HepG2 (cell line): Measurements from ENCODE around the gene FAM221B. TPM values are rescaled to one million over a fixed set of nuclear protein-coding genes. Genes with fewer than 3 reads are reported as not detected.

Source experiments
- ARNT2 ChIP-seq: sonication (generic); formaldehyde crosslinking; IDR thresholded peaks from 2 replicates; pipeline ENCODE4 v1.8.0; 2022; ENCODE audit warnings: mild to moderate bottlenecking, low read depth, missing genetic modification reagents, moderate library complexity
- FOXA3 ChIP-seq: IDR thresholded peaks from 2 replicates; pipeline ENCODE4 v1.6.1; 2016; ENCODE audit warnings: missing genetic modification reagents, missing compliant biosample characterization
- GFI1 ChIP-seq: sonication (generic); formaldehyde crosslinking; IDR thresholded peaks from 2 replicates; pipeline ENCODE4 v1.5.0; 2020; ENCODE audit warnings: missing genetic modification reagents, mild to moderate bottlenecking, borderline replicate concordance
- HIVEP1 ChIP-seq: sonication (generic); formaldehyde crosslinking; IDR thresholded peaks from 2 replicates; pipeline ENCODE4 v1.4.0; 2020; ENCODE audit warnings: mild to moderate bottlenecking, missing genetic modification reagents
- HOXA5 ChIP-seq: sonication (generic); formaldehyde crosslinking; IDR thresholded peaks from 2 replicates; pipeline ENCODE4 v1.4.0; 2020; ENCODE audit warnings: missing genetic modification reagents
- MEF2D ChIP-seq: sonication (generic); formaldehyde crosslinking; IDR thresholded peaks from 2 replicates; pipeline ENCODE4 v1.5.1; 2020; ENCODE audit warnings: mild to moderate bottlenecking, missing genetic modification reagents
- MIER3 ChIP-seq: IDR thresholded peaks from 2 replicates; pipeline ENCODE4 v1.6.1; 2016; ENCODE audit warnings: missing compliant biosample characterization, borderline replicate concordance
- MYC ChIP-seq: sonication (generic); formaldehyde crosslinking; IDR thresholded peaks from 2 replicates; pipeline ENCODE4 v1.9.0; 2021; ENCODE audit warnings: missing genetic modification reagents, borderline replicate concordance
- PHF8 ChIP-seq: sonication (generic); formaldehyde crosslinking; IDR thresholded peaks from 2 replicates; pipeline ENCODE4 v1.5.0; 2020; ENCODE audit warnings: missing genetic modification reagents
- TAF1 ChIP-seq: sonication (generic); formaldehyde crosslinking; IDR thresholded peaks from 2 replicates; pipeline ENCODE4 v1.4.0; 2020; ENCODE audit warnings: missing genetic modification reagents
- U2AF2 ChIP-seq: fragments of 200-400 bp; formaldehyde crosslinking; IDR thresholded peaks from 2 replicates; pipeline ENCODE4 v1.6.1; 2017; ENCODE audit warnings: low read depth, mild to moderate bottlenecking, low read length
- ZNF451 ChIP-seq: sonication (generic); formaldehyde crosslinking; IDR thresholded peaks from 2 replicates; pipeline ENCODE4 v1.5.0; 2020; ENCODE audit warnings: mild to moderate bottlenecking, missing genetic modification reagents
- ZNF737 ChIP-seq: sonication (generic); formaldehyde crosslinking; IDR thresholded peaks from 2 replicates; pipeline ENCODE4 v1.5.0; 2020; ENCODE audit warnings: missing genetic modification reagents, mild to moderate bottlenecking, borderline replicate concordance
- ZNF878 ChIP-seq: sonication (generic); formaldehyde crosslinking; IDR thresholded peaks from 2 replicates; pipeline ENCODE4 v1.8.1; 2023; ENCODE audit warnings: mild to moderate bottlenecking, missing genetic modification reagents, moderate library complexity
- ZNF891 ChIP-seq: sonication (generic); formaldehyde crosslinking; IDR thresholded peaks from 2 replicates; pipeline ENCODE4 v1.5.0; 2020; ENCODE audit warnings: mild to moderate bottlenecking, missing genetic modification reagents
- ZSCAN22 ChIP-seq: sonication (generic); formaldehyde crosslinking; IDR thresholded peaks from 2 replicates; pipeline ENCODE4 v1.4.0; 2020; ENCODE audit warnings: mild to moderate bottlenecking, missing genetic modification reagents
- polyA plus RNA-seq, 8 experiments: library from polyadenylated mRNA; depleted of rRNA in 3 of 8; stranded (reverse) in 7 of 8; unstranded in 1 of 8; fragments of >200 nt; fragmentation: Illumina TruSeq in 4 of 8; extraction: Trizol in 4 of 8; gene quantifications; 2 replicates each; pipeline versions ENCODE4 v1.2.1 to v1.2.3, GENCODE V29; 2011 to 2016; ENCODE audit warnings: low read depth in 4 of 8, missing spikeins in 1 of 8, mixed read lengths in 1 of 8; ENCODE audit not compliant: insufficient read depth in 1 of 8
- total RNA-seq, 5 experiments: library from RNA; depleted of rRNA; stranded (reverse); fragments of >200 nt; fragmentation: Illumina TruSeq; extraction: Trizol; gene quantifications; 2 replicates each; pipeline ENCODE4 v1.2.3, GENCODE V29; 2016; ENCODE audit warnings: low read depth in 1 of 5
- TF ChIP-seq, protein P1 (sequence below): sonication (generic); formaldehyde crosslinking; IDR thresholded peaks from 2 replicates; pipeline ENCODE4 v1.4.0; 2020; ENCODE audit warnings: missing genetic modification reagents
- TF ChIP-seq, protein P2 (sequence below), 2 experiments: sonication (generic) in 1 of 2; formaldehyde crosslinking in 1 of 2; IDR thresholded peaks; 2 replicates each; pipeline versions ENCODE4 v1.6.1 to v1.9.0; 2014 to 2022; ENCODE audit warnings: antibody characterized with exemption in 1 of 2, borderline replicate concordance in 1 of 2, inconsistent platforms in 1 of 2, low read depth in 1 of 2, missing genetic modification reagents in 1 of 2
- TF ChIP-seq, protein P3 (sequence below): sonication (generic); formaldehyde crosslinking; conservative IDR thresholded peaks from 2 replicates; pipeline ENCODE4 v1.8.0; 2022; ENCODE audit warnings: mild to moderate bottlenecking, moderate library complexity, missing genetic modification reagents
- TF ChIP-seq, protein P4 (sequence below): IDR thresholded peaks from 2 replicates; pipeline ENCODE4 v1.6.1; 2016; ENCODE audit warnings: missing genetic modification reagents, missing compliant biosample characterization

FAM221B gene
- total and polyA plus RNA-seq, 2 of the 13 experiments (the other 11 are each of a cell fraction or from before 2014, with no cell fraction given) = not detected

DNA sequence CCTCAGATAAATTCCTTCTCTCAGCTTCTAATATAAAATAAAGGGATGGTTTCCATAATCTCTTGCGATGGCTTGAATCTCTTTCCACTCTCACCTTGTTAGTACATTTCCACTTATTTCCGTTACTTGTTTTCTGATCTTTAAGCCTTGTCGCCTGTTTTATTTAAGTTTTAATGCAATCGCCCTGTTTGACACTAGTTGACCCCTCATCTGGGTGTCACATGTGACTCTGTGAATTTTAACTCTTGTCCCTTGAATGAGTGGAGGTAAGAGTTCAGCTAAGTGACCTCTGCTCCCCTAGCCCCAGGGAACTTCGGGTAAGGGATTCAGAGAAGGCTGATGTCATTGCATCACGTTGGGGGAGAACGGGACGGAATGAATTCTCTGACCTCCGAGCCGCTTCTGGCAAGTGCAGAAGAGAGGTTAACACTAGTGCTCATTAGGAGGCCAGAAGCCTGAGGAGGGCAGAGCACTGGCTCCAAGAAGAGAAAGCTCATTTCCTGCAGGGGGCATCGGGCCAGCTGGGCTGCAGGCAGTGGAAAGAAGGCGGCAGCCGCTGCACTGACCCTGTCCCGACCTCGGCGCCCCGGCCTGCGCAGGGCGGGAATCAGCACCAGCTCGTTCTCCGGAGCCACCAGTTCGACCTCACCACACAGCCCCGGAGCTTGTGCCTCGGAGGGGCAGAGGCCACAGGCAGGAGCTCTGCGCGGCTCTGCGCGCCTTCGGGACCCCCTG is 14.3 kb downstream of the FAM221B start (continued):
- TF ChIP-seq HOXA5 = peak; percentile 60; the same call in 1 of the 2 replicates
- TF ChIP-seq ZNF878 (CRISPR knock-in tag) = 0 out of 2 replicates have a peak, but pooled peaks have one; percentile 12
- TF ChIP-seq ARNT2 (CRISPR knock-in tag) = peak; percentile 74
- TF ChIP-seq MYC (CRISPR knock-in tag) = peak; percentile 69; the same call in 1 of the 2 replicates
- TF ChIP-seq ZSCAN22 (CRISPR knock-in tag) = no peak
- TF ChIP-seq HIVEP1 = 0 out of 2 replicates have a peak, but pooled peaks have one; percentile 46
- TF ChIP-seq, protein P1, sequence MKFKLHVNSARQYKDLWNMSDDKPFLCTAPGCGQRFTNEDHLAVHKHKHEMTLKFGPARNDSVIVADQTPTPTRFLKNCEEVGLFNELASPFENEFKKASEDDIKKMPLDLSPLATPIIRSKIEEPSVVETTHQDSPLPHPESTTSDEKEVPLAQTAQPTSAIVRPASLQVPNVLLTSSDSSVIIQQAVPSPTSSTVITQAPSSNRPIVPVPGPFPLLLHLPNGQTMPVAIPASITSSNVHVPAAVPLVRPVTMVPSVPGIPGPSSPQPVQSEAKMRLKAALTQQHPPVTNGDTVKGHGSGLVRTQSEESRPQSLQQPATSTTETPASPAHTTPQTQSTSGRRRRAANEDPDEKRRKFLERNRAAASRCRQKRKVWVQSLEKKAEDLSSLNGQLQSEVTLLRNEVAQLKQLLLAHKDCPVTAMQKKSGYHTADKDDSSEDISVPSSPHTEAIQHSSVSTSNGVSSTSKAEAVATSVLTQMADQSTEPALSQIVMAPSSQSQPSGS (CRISPR knock-in tag) = peak; percentile 96
- peak; percentile 92 for TF ChIP-seq ZNF891 (CRISPR knock-in tag)
- TF ChIP-seq PHF8 (CRISPR knock-in tag) = peak; percentile 59; the same call in 1 of the 2 replicates
- TF ChIP-seq GFI1 (CRISPR knock-in tag) = no peak
- TF ChIP-seq MIER3 = no peak
- TF ChIP-seq TAF1 = no peak
- no peak for TF ChIP-seq U2AF2
- no peak for TF ChIP-seq ZNF737 (CRISPR knock-in tag)
- TF ChIP-seq FOXA3 (CRISPR knock-in tag) = peak; percentile 60
- peak; percentile 73; the same call in 1 of the 2 replicates for TF ChIP-seq MEF2D (CRISPR knock-in tag)
- TF ChIP-seq, protein P2, sequence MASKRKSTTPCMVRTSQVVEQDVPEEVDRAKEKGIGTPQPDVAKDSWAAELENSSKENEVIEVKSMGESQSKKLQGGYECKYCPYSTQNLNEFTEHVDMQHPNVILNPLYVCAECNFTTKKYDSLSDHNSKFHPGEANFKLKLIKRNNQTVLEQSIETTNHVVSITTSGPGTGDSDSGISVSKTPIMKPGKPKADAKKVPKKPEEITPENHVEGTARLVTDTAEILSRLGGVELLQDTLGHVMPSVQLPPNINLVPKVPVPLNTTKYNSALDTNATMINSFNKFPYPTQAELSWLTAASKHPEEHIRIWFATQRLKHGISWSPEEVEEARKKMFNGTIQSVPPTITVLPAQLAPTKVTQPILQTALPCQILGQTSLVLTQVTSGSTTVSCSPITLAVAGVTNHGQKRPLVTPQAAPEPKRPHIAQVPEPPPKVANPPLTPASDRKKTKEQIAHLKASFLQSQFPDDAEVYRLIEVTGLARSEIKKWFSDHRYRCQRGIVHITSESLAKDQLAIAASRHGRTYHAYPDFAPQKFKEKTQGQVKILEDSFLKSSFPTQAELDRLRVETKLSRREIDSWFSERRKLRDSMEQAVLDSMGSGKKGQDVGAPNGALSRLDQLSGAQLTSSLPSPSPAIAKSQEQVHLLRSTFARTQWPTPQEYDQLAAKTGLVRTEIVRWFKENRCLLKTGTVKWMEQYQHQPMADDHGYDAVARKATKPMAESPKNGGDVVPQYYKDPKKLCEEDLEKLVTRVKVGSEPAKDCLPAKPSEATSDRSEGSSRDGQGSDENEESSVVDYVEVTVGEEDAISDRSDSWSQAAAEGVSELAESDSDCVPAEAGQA (IDR thresholded peaks at IDR 0.05; ENCODE audit: low read depth) = no peak
- TF ChIP-seq, protein P2 (CRISPR knock-in tag; IDR thresholded peaks at IDR 0.05; ENCODE audit: borderline replicate concordance) = 0 out of 2 replicates have a peak, but pooled peaks have one; percentile 86
- TF ChIP-seq ZNF451 = 0 out of 2 replicates have a peak, but pooled peaks have one; percentile 43
- TF ChIP-seq, protein P3, sequence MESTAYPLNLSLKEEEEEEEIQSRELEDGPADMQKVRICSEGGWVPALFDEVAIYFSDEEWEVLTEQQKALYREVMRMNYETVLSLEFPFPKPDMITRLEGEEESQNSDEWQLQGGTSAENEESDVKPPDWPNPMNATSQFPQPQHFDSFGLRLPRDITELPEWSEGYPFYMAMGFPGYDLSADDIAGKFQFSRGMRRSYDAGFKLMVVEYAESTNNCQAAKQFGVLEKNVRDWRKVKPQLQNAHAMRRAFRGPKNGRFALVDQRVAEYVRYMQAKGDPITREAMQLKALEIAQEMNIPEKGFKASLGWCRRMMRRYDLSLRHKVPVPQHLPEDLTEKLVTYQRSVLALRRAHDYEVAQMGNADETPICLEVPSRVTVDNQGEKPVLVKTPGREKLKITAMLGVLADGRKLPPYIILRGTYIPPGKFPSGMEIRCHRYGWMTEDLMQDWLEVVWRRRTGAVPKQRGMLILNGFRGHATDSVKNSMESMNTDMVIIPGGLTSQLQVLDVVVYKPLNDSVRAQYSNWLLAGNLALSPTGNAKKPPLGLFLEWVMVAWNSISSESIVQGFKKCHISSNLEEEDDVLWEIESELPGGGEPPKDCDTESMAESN = peak; percentile 48
- TF ChIP-seq, protein P4, sequence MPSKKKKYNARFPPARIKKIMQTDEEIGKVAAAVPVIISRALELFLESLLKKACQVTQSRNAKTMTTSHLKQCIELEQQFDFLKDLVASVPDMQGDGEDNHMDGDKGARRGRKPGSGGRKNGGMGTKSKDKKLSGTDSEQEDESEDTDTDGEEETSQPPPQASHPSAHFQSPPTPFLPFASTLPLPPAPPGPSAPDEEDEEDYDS (CRISPR knock-in tag) = peak; percentile 51; the same call in 1 of the 2 replicates
